ENCODE data around the gene SETSIP.

DNA sequence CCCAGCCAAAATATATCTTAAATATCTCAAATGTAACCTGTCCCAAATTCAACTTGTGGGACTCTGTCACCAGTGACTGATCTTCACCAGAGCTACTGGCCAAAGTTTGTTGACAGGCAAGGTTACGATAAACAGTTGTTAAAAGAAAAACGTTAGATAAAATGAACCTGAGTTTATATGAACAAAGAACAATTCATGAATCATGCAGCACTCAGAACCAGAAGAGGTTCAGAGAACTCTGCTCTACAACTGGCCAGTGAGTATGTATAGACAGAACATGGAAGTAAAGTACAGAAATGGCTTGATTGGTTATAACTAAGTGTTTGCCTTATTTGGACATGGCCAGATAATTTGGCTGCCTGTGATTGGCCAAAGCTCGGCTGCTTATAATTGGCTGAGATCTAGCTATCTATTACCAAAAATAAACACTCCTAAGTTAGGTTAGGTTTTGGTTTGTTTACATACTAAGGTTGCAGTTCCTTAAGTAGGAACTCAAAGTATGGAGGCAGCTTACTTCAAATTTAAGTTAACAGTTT, 30.4 kb upstream of the SETSIP start:
- TF ChIP-seq EZH2 (IDR thresholded peaks at IDR 0.05) (no peak), POLR2AphosphoS5 (IDR thresholded peaks at IDR 0.05; ENCODE audit: borderline replicate concordance, low read depth, low read length) (no peak), FOXP2 (optimal IDR thresholded peaks at IDR 0.05; ENCODE audit: control extremely low read depth, extremely low read length, insufficient read depth) (no peak)
